ENCODE results near the gene SERPINA6.
"Not testable (repeated sequence)": the region's sequence is repeated elsewhere in the genome, so short reads cannot be mapped to it uniquely, and the experiment has no call there.

Gene SERPINA6

GRCh38 chr14:94356379-94357056, 33.4 kb upstream of the SERPINA6 start:
- no peaks in the 10 kb centered on the region for H3K4me1 ChIP-seq (ENCODE audit: control insufficient read depth, low read length)
- H3F3A ChIP-seq (ENCODE audit: control insufficient read depth, insufficient read depth), result no peaks in the 10 kb centered on the region
- H3K27me3 ChIP-seq (ENCODE audit: control insufficient read depth, low read length), result peaks cover 31% of the 10 kb centered on the region
- no peak overlapping the region for H3K27ac ChIP-seq (ENCODE audit: low read depth, low read length)
- H3K36me3 ChIP-seq (ENCODE audit: control insufficient read depth, low read length), result no peaks in the 10 kb centered on the region
- no peaks in the 10 kb centered on the region for H3K79me2 ChIP-seq (ENCODE audit: control insufficient read depth, low read length)
- H3K4me3 ChIP-seq (ENCODE audit: low read length), result no peak overlapping the region
- H4K20me1 ChIP-seq (ENCODE audit: control insufficient read depth, insufficient read depth, low read depth, low read length), result no peaks in the 10 kb centered on the region
- H3K4me2 ChIP-seq (ENCODE audit: low read length), result no peak overlapping the region
- TF ChIP-seq EZH2phosphoT487 (IDR thresholded peaks at IDR 0.05; ENCODE audit: borderline replicate concordance, low read length), result no peak
- TF ChIP-seq, protein P1, sequence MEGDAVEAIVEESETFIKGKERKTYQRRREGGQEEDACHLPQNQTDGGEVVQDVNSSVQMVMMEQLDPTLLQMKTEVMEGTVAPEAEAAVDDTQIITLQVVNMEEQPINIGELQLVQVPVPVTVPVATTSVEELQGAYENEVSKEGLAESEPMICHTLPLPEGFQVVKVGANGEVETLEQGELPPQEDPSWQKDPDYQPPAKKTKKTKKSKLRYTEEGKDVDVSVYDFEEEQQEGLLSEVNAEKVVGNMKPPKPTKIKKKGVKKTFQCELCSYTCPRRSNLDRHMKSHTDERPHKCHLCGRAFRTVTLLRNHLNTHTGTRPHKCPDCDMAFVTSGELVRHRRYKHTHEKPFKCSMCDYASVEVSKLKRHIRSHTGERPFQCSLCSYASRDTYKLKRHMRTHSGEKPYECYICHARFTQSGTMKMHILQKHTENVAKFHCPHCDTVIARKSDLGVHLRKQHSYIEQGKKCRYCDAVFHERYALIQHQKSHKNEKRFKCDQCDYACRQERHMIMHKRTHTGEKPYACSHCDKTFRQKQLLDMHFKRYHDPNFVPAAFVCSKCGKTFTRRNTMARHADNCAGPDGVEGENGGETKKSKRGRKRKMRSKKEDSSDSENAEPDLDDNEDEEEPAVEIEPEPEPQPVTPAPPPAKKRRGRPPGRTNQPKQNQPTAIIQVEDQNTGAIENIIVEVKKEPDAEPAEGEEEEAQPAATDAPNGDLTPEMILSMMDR (IDR thresholded peaks at IDR 0.05; ENCODE audit: low read depth, low read length, poor library complexity, severe bottlenecking), result no peak
- H3K9me2 ChIP-seq (replicated peaks; ENCODE audit: control insufficient read depth, low read length), result no peaks in the 10 kb centered on the region
- no peaks in the 10 kb centered on the region for H3K9me3 ChIP-seq (ENCODE audit: control insufficient read depth, insufficient read depth, low read length)

GRCh38 chr14:94355191-94355794, 32.2 kb upstream of the SERPINA6 start:
- peaks cover 35% of the 10 kb centered on the region for H3K27me3 ChIP-seq (ENCODE audit: control insufficient read depth, low read length)
- H3K27ac ChIP-seq (ENCODE audit: low read depth, low read length), result no peak overlapping the region
- H3K36me3 ChIP-seq (ENCODE audit: control insufficient read depth, low read length), result no peaks in the 10 kb centered on the region
- no peaks in the 10 kb centered on the region for H4K20me1 ChIP-seq (ENCODE audit: control insufficient read depth, insufficient read depth, low read depth, low read length)
- no peak overlapping the region for H3K4me3 ChIP-seq (ENCODE audit: low read length)
- no peak for TF ChIP-seq EZH2phosphoT487 (IDR thresholded peaks at IDR 0.05; ENCODE audit: borderline replicate concordance, low read length)
- TF ChIP-seq, protein P1 (IDR thresholded peaks at IDR 0.05; ENCODE audit: low read depth, low read length, poor library complexity, severe bottlenecking), result no peak
- no peak overlapping the region for H3K4me2 ChIP-seq (ENCODE audit: low read length)
- H3K9me2 ChIP-seq (replicated peaks; ENCODE audit: control insufficient read depth, low read length), result no peaks in the 10 kb centered on the region
- H3K9me3 ChIP-seq (ENCODE audit: control insufficient read depth, insufficient read depth, low read length), result no peaks in the 10 kb centered on the region
- H3K4me1 ChIP-seq (ENCODE audit: control insufficient read depth, low read length), result no peaks in the 10 kb centered on the region
- no peaks in the 10 kb centered on the region for H3F3A ChIP-seq (ENCODE audit: control insufficient read depth, insufficient read depth)
- no peaks in the 10 kb centered on the region for H3K79me2 ChIP-seq (ENCODE audit: control insufficient read depth, low read length)

- Histone ChIP-seq H3F3A (ENCODE audit: control insufficient read depth, insufficient read depth) (no peaks in the 10 kb centered on the region), H3K4me2 (ENCODE audit: low read length) (no peak overlapping the region), H4K20me1 (ENCODE audit: control insufficient read depth, insufficient read depth, low read depth, low read length) (no peaks in the 10 kb centered on the region), H3K9me3 (ENCODE audit: control insufficient read depth, insufficient read depth, low read length) (no peaks in the 10 kb centered on the region), H3K4me3 (ENCODE audit: low read length) (no peak overlapping the region), H3K4me1 (ENCODE audit: control insufficient read depth, low read length) (no peaks in the 10 kb centered on the region), H3K36me3 (ENCODE audit: control insufficient read depth, low read length) (no peaks in the 10 kb centered on the region), H3K79me2 (ENCODE audit: control insufficient read depth, low read length) (no peaks in the 10 kb centered on the region), H3K9me2 (replicated peaks; ENCODE audit: control insufficient read depth, low read length) (no peaks in the 10 kb centered on the region), H3K27ac (ENCODE audit: low read depth, low read length) (no peak overlapping the region), H3K27me3 (ENCODE audit: control insufficient read depth, low read length) (peaks cover 35% of the 10 kb centered on the region)
- TF ChIP-seq, protein P1 (IDR thresholded peaks at IDR 0.05; ENCODE audit: low read depth, low read length, poor library complexity, severe bottlenecking), result no peak
- no peak for TF ChIP-seq EZH2phosphoT487 (IDR thresholded peaks at IDR 0.05; ENCODE audit: borderline replicate concordance, low read length)
These were observed 31.6 kb upstream of the SERPINA6 start for GRCh38 chr14:94354638-94355185.

- H3K4me2 ChIP-seq (ENCODE audit: low read length); H3K36me3 ChIP-seq (ENCODE audit: control insufficient read depth, low read length); H3K9me3 ChIP-seq (ENCODE audit: control insufficient read depth, insufficient read depth, low read length); H3K79me2 ChIP-seq (ENCODE audit: control insufficient read depth, low read length); H3K27ac ChIP-seq (ENCODE audit: low read depth, low read length); H4K20me1 ChIP-seq (ENCODE audit: control insufficient read depth, insufficient read depth, low read depth, low read length); H3K4me3 ChIP-seq (ENCODE audit: low read length); H3K9me2 ChIP-seq (replicated peaks; ENCODE audit: control insufficient read depth, low read length); H3K4me1 ChIP-seq (ENCODE audit: control insufficient read depth, low read length); H3F3A ChIP-seq (ENCODE audit: control insufficient read depth, insufficient read depth): not testable (repeated sequence)
- H3K27me3 ChIP-seq (ENCODE audit: control insufficient read depth, low read length), result peaks cover 35% of the 10 kb centered on the region
These were observed 31.1 kb upstream of the SERPINA6 start for GRCh38 chr14:94354190-94354589.
